SU-DHL-6 (cell line): ENCODE measurements around the gene CAPSL.

Experiments
- EZH2phosphoT487 ChIP-seq: fragments of 200-600 bp; sonication (generic), shearing (Covaris generic); conservative IDR thresholded peaks from 2 replicates; pipeline ENCODE4 v1.6.1; 2018; ENCODE audit warnings: mild to moderate bottlenecking, antibody characterized with exemption, low read length, moderate library complexity, mixed read lengths
- TF ChIP-seq, protein P1 (sequence below): fragments of 200-600 bp; sonication (generic); IDR thresholded peaks from one replicate; pipeline ENCODE4 v1.5.1; 2017; ENCODE audit warnings: antibody characterized with exemption, mild to moderate bottlenecking, low read length, moderate library complexity; ENCODE audit not compliant: insufficient read depth, poor library complexity, severe bottlenecking

DNA sequence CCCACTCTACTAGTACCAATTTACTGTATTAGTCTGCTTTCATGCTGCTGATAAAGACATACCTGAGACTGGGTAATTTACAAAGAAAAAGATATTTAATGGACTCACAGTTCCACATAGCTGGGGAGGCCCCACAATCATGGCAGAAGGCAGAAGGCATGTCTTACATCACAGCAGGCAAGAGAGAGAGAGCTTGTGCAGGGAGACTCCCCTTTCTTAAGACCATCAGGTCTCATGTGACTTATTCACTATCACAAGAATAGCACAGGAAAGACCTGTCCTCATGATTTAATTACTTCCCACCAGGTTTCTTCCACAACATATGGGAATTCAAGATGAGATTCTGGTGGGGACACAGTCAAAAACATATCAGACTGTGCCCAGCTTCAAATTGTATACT, 41.3 kb upstream of the CAPSL start:
- TF ChIP-seq, protein P1, sequence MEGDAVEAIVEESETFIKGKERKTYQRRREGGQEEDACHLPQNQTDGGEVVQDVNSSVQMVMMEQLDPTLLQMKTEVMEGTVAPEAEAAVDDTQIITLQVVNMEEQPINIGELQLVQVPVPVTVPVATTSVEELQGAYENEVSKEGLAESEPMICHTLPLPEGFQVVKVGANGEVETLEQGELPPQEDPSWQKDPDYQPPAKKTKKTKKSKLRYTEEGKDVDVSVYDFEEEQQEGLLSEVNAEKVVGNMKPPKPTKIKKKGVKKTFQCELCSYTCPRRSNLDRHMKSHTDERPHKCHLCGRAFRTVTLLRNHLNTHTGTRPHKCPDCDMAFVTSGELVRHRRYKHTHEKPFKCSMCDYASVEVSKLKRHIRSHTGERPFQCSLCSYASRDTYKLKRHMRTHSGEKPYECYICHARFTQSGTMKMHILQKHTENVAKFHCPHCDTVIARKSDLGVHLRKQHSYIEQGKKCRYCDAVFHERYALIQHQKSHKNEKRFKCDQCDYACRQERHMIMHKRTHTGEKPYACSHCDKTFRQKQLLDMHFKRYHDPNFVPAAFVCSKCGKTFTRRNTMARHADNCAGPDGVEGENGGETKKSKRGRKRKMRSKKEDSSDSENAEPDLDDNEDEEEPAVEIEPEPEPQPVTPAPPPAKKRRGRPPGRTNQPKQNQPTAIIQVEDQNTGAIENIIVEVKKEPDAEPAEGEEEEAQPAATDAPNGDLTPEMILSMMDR: no peak
- no peak for TF ChIP-seq EZH2phosphoT487
